K562 (cell line): Measurements from ENCODE around the gene NTM. TPM values are rescaled to one million over a fixed set of nuclear protein-coding genes. Genes with fewer than 3 reads are reported as not detected.

Experiments
- ATAC-seq: fragments of 200-7000 bp; cut with Tn5 transposase; 3 replicates; pipeline ENCODE4 v1.9.1; 2020; ENCODE audit warnings: moderate library complexity
- BruUV-seq: library from RNA; stranded (reverse); fragments of 400-500 nt; replicated peaks from 2 replicates; lab custom pipeline; 2021; lab: Mats Ljungman, UMichigan
- CTCF ChIA-PET: fragments of 300-600 bp; formaldehyde crosslinking; extraction: SDS; loops from one replicate; lab custom pipeline; 2021; ENCODE audit warnings: low intra/inter-chr PET ratio; lab: Yijun Ruan, JAX
- POLR2A ChIA-PET: fragments of 300-600, 350-650 bp; sonication (Branson Sonifier 250); formaldehyde crosslinking; extraction: SDS; loops from one replicate; lab custom pipeline; 2021; ENCODE audit warnings: antibody characterized with exemption, inconsistent platforms; lab: Yijun Ruan, JAX
- DNase-seq, 4 experiments: peaks; one replicate each; pipeline versions ENCODE4 v3.0.0 to v3.0.0-alpha.2; 2011 to 2018; ENCODE audit warnings: low spot score in 3 of 4, mixed read lengths in 3 of 4; ENCODE audit errors: extremely low read depth in 1 of 4
- FAIRE-seq: peaks from 2 replicates; lab custom pipeline; 2011; peaks lifted over from hg19 to GRCh38; lab: Jason Lieb, UNC
- H2AFZ ChIP-seq: 2 replicates; pipeline ENCODE4 v1.6.0; 2011; ENCODE audit warnings: low read depth, low read length, control low read depth, inconsistent platforms
- H3K27ac ChIP-seq: fragments of 200-600 bp; 3 replicates; pipeline ENCODE4 v1.8.0; 2011; ENCODE audit warnings: low read depth, mild to moderate bottlenecking, control low read depth, inconsistent platforms, low read length, moderate library complexity, mixed read lengths; ENCODE audit errors: extremely low read depth
- H3K27me3 ChIP-seq, 2 experiments: fragments of 300-600 bp in 1 of 2; 2 replicates in 1 of 2; 3 replicates in 1 of 2; pipeline versions ENCODE4 v1.6.0 to v1.8.0; 2011; ENCODE audit warnings: inconsistent platforms in 2 of 2, low read length in 2 of 2, mild to moderate bottlenecking in 1 of 2, mixed read lengths in 1 of 2, moderate library complexity in 1 of 2; ENCODE audit not compliant: control insufficient read depth in 2 of 2, insufficient read depth in 2 of 2
- H3K36me3 ChIP-seq: fragments of 300-600 bp; 3 replicates; pipeline ENCODE4 v1.8.0; 2011; ENCODE audit warnings: mild to moderate bottlenecking, low read length, inconsistent platforms; ENCODE audit not compliant: control insufficient read depth, insufficient read depth
- H3K4me1 ChIP-seq, 2 experiments: fragments of 200-600 bp in 1 of 2; replicated peaks in 1 of 2; 2 replicates in 1 of 2; 3 replicates in 1 of 2; pipeline versions ENCODE4 v1.5.1 to v1.8.0; 2011; ENCODE audit warnings: inconsistent platforms in 2 of 2, low read length in 2 of 2, mild to moderate bottlenecking in 1 of 2, mixed read lengths in 1 of 2, moderate library complexity in 1 of 2; ENCODE audit not compliant: control insufficient read depth in 2 of 2, insufficient read depth in 2 of 2
- H3K4me2 ChIP-seq: 2 replicates; pipeline ENCODE4 v1.6.1; 2011; ENCODE audit warnings: low read length, control low read depth, inconsistent platforms, mixed read lengths; ENCODE audit not compliant: insufficient read depth
- H3K4me3 ChIP-seq: fragments of 200-600 bp; sonication (generic), shearing (Covaris generic); 2 replicates; pipeline ENCODE4 v1.5.1; 2016; ENCODE audit warnings: control low read depth, inconsistent platforms
- H3K79me2 ChIP-seq: fragments of 200-600 bp; 3 replicates; pipeline ENCODE4 v1.8.0; 2011; ENCODE audit warnings: low read length, inconsistent platforms; ENCODE audit not compliant: control insufficient read depth, insufficient read depth
- H3K9ac ChIP-seq, 2 experiments: 2 replicates each; pipeline versions ENCODE4 v1.6.0 to v1.6.1; 2011; ENCODE audit warnings: low read depth in 2 of 2, low read length in 2 of 2, control low read depth in 1 of 2, inconsistent platforms in 1 of 2, mild to moderate bottlenecking in 1 of 2, mixed read lengths in 1 of 2; ENCODE audit not compliant: insufficient read depth in 1 of 2
- H3K9me1 ChIP-seq: one replicate; pipeline ENCODE4 v1.6.0; 2011; ENCODE audit warnings: inconsistent platforms, mild to moderate bottlenecking, low read length, moderate library complexity; ENCODE audit not compliant: control insufficient read depth, insufficient read depth
- H3K9me3 ChIP-seq: replicated peaks from 2 replicates; pipeline ENCODE4 v1.5.1; 2011; ENCODE audit warnings: low read depth, low read length, inconsistent platforms; ENCODE audit not compliant: control insufficient read depth, insufficient read depth
- H4K20me1 ChIP-seq: replicated peaks from 2 replicates; pipeline ENCODE4 v1.6.1; 2011; ENCODE audit warnings: low read length, inconsistent platforms, mixed read lengths; ENCODE audit not compliant: control insufficient read depth, insufficient read depth
- JUNB ChIP-seq: fragments of 450-650 bp; formaldehyde crosslinking; conservative IDR thresholded peaks from 2 replicates; pipeline ENCODE4 v1.4.0; 2020; ENCODE audit warnings: mild to moderate bottlenecking
- ZBTB1 ChIP-seq: sonication (generic); formaldehyde crosslinking; IDR thresholded peaks from 2 replicates; pipeline ENCODE4 v1.8.1; 2023; ENCODE audit warnings: missing genetic modification reagents, low read depth, mild to moderate bottlenecking, borderline replicate concordance
- WGBS: fragments of 100-300 bp; shearing (Covaris generic); methylation state at CpG from one replicate; pipeline ENCODE4 v1.1.6; 2016; ENCODE audit warnings: low coverage, mixed read lengths; ENCODE audit not compliant: insufficient coverage; ENCODE audit errors: missing lambda C conversion rate; 5-methylcytosine and 5-hydroxymethylcytosine counted together
- in situ Hi-C: fragments of 300-500 bp; cut with MboI; formaldehyde crosslinking; loops from 4 replicates; pipeline ENCODE4 v1.15.0; 2018; ENCODE audit warnings: inconsistent platforms, mixed read lengths
- intact Hi-C: fragments of 100-400 bp; cut with micrococcal nuclease; formaldehyde crosslinking; loops from 2 replicates; pipeline ENCODE4 v1.14.2; 2022
- polyA plus RNA-seq, 8 experiments: library from polyadenylated mRNA; depleted of rRNA in 4 of 8; stranded (reverse) in 5 of 8; unstranded in 3 of 8; fragments of >200 nt; fragmentation: Nextera tagmentation in 2 of 8; fragmentation: Illumina TruSeq in 1 of 8; extraction: Ambion mirVana in 2 of 8; extraction: Trizol in 1 of 8; gene quantifications; 2 replicates each; pipeline versions ENCODE4 v1.2.1 to v1.2.3, GENCODE V29; 2011 to 2014; ENCODE audit warnings: inconsistent platforms in 1 of 8, missing spikeins in 1 of 8
- total RNA-seq, 7 experiments: library from RNA; depleted of rRNA in 6 of 7; stranded (reverse); fragments of >200 nt in 6 of 7; fragmentation: Illumina TruSeq in 2 of 7; extraction: Trizol in 2 of 7; gene quantifications; 2 replicates each; pipeline versions ENCODE4 v1.2.1 to v1.2.3, GENCODE V29; 2011 to 2021; ENCODE audit warnings: low replicate concordance in 1 of 7
- TF ChIP-seq, protein P1 (sequence below), 2 experiments: fragments of 450-650 bp in 1 of 2; sonication (generic) in 1 of 2; formaldehyde crosslinking in 1 of 2; IDR thresholded peaks in 1 of 2; conservative IDR thresholded peaks in 1 of 2; 2 replicates each; pipeline versions ENCODE4 v1.6.1 to v1.8.1; 2016 to 2023; ENCODE audit warnings: mild to moderate bottlenecking in 2 of 2, moderate library complexity in 2 of 2, inconsistent platforms in 1 of 2, missing genetic modification reagents in 1 of 2
- TF ChIP-seq, protein P2 (sequence below): fragments of 250-450 bp; sonication (Bioruptor Pico); IDR thresholded peaks from 2 replicates; pipeline ENCODE4 v1.8.0; 2022; ENCODE audit warnings: inconsistent platforms
- TF ChIP-seq, protein P3 (sequence below): fragments of 250-450 bp; sonication (Bioruptor Pico); IDR thresholded peaks from 2 replicates; pipeline ENCODE4 v1.8.0; 2021; ENCODE audit warnings: mild to moderate bottlenecking, moderate library complexity

Gene NTM
- total and polyA plus RNA-seq, 9 of the 15 experiments (the other 6 are each of a cell fraction or from before 2014, with no cell fraction given) = not detected

DNA sequence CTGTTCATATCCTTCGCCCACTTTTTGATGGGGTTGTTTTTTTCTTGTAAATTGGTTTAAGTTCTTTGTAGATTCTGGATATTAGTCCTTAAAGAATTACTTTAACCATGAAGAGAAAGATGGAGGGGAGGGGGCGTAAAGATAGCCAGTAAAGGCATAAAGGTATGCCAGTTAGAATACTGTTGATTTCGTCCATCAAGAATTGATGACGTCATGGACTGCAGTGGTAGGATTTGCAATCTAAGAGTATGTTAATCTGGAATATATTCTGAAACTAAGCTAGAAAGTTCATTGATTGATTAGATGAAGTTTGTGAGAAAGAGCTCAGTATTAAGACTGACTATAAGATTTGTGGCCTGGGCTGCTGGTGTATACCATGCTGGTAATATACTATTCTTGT lies 856.1 kb downstream of the NTM start:
- no peaks in the 10 kb centered on the region for H3K79me2 ChIP-seq
- TF ChIP-seq, protein P1, sequence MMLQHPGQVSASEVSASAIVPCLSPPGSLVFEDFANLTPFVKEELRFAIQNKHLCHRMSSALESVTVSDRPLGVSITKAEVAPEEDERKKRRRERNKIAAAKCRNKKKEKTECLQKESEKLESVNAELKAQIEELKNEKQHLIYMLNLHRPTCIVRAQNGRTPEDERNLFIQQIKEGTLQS (IDR thresholded peaks at IDR 0.05) = peak; percentile 38; the same call in 1 of the 2 replicates
- TF ChIP-seq, protein P1 (CRISPR knock-in tag; conservative IDR thresholded peaks at IDR 0.05) = no peak
- TF ChIP-seq, protein P2, sequence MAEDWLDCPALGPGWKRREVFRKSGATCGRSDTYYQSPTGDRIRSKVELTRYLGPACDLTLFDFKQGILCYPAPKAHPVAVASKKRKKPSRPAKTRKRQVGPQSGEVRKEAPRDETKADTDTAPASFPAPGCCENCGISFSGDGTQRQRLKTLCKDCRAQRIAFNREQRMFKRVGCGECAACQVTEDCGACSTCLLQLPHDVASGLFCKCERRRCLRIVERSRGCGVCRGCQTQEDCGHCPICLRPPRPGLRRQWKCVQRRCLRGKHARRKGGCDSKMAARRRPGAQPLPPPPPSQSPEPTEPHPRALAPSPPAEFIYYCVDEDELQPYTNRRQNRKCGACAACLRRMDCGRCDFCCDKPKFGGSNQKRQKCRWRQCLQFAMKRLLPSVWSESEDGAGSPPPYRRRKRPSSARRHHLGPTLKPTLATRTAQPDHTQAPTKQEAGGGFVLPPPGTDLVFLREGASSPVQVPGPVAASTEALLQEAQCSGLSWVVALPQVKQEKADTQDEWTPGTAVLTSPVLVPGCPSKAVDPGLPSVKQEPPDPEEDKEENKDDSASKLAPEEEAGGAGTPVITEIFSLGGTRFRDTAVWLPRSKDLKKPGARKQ = no peak
- TF ChIP-seq JUNB (CRISPR knock-in tag) (0 out of 2 replicates have a peak, but pooled peaks have one; percentile 38), ZBTB1 (CRISPR knock-in tag) (no peak)
- TF ChIP-seq, protein P3, sequence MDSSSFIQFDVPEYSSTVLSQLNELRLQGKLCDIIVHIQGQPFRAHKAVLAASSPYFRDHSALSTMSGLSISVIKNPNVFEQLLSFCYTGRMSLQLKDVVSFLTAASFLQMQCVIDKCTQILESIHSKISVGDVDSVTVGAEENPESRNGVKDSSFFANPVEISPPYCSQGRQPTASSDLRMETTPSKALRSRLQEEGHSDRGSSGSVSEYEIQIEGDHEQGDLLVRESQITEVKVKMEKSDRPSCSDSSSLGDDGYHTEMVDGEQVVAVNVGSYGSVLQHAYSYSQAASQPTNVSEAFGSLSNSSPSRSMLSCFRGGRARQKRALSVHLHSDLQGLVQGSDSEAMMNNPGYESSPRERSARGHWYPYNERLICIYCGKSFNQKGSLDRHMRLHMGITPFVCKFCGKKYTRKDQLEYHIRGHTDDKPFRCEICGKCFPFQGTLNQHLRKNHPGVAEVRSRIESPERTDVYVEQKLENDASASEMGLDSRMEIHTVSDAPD (CRISPR knock-in tag) = no peak
- intact Hi-C loops = no loop called here
- H4K20me1 ChIP-seq = no peaks in the 10 kb centered on the region
- H3K27ac ChIP-seq = no peak overlapping the region
- H3K4me1 ChIP-seq = no peaks in the 10 kb centered on the region
- ChIA-PET POLR2A (no interaction called here), CTCF (no interaction called here)
- no peaks in the 10 kb centered on the region for H3K9me1 ChIP-seq
- H3K27me3 ChIP-seq = no peaks in the 10 kb centered on the region
- BruUV-seq = no TSS peak
- H3K9ac ChIP-seq = no peak overlapping the region
- no peaks in the 10 kb centered on the region for H3K36me3 ChIP-seq
- H3K9me3 ChIP-seq = no peaks in the 10 kb centered on the region
- DNase-seq (no peak), FAIRE-seq (no peak), ATAC-seq (no peak)
- in situ Hi-C loops = no loop called here
- H3K4me2 ChIP-seq = no peak overlapping the region
- H2AFZ ChIP-seq = no peak overlapping the region
- no peak overlapping the region for H3K4me3 ChIP-seq
- 3% methylated on average over 4 of the region's 4 CpGs for WGBS
